Activated CD4-positive, alpha-beta T cell treated with anti-CD3 and anti-CD28 coated beads for 36 hours (primary cell): Measurements from ENCODE around the gene DCDC2B. TPM values are rescaled to one million over a fixed set of nuclear protein-coding genes. Genes with fewer than 3 reads are reported as not detected.
"Not testable (repeated sequence)": the region's sequence is repeated elsewhere in the genome, so short reads cannot be mapped to it uniquely, and the experiment has no call there.

Experiments
- ATAC-seq: fragments of 200-7000 bp; cut with Tn5 transposase; one replicate; pipeline ENCODE4 v1.10.0; 2021; ENCODE audit warnings: mild to moderate bottlenecking, moderate library complexity
- CTCF ChIA-PET: fragments of 350-600 bp; sonication (Branson Sonifier 250); formaldehyde crosslinking; loops from one replicate; lab custom pipeline; 2021; ENCODE audit warnings: antibody characterized with exemption; lab: Charles Lee
- POLR2A ChIA-PET: fragments of 350-600 bp; sonication (Branson Sonifier 250); formaldehyde crosslinking; loops from one replicate; lab custom pipeline; 2021; ENCODE audit warnings: antibody characterized with exemption, inconsistent platforms; lab: Charles Lee
- DNase-seq: peaks from one replicate; pipeline ENCODE4 v3.0.0-alpha.2; 2020
- H3K27ac Mint-ChIP-seq: one replicate; pipeline ENCODE4 v1.8.0; 2021; ENCODE audit warnings: mixed read lengths
- H3K27me3 Mint-ChIP-seq: one replicate; pipeline ENCODE4 v1.8.0; 2021; ENCODE audit warnings: mixed read lengths
- H3K36me3 Mint-ChIP-seq: one replicate; pipeline ENCODE4 v1.8.0; 2021; ENCODE audit warnings: low read depth, mixed read lengths
- H3K4me1 Mint-ChIP-seq: one replicate; pipeline ENCODE4 v1.8.0; 2021; ENCODE audit warnings: mixed read lengths
- H3K4me3 Mint-ChIP-seq: one replicate; pipeline ENCODE4 v1.8.0; 2021; ENCODE audit warnings: mild to moderate bottlenecking, moderate library complexity, mixed read lengths
- H3K9me3 Mint-ChIP-seq: one replicate; pipeline ENCODE4 v1.8.0; 2021; ENCODE audit warnings: low read depth, mixed read lengths
- intact Hi-C, 2 experiments: fragments of 100-400 bp; cut with DNase I in 1 of 2; cut with micrococcal nuclease in 1 of 2; formaldehyde crosslinking; loops; one replicate each; pipeline versions ENCODE4 v1.14.2 to v1.15.1; 2022 to 2024; cut with DNase I, micrococcal nuclease
- total RNA-seq, 2 experiments: library from RNA; stranded (reverse); gene quantifications; one replicate each; pipeline ENCODE4 v1.2.3, GENCODE V29; 2021

DCDC2B gene
- total RNA-seq, 2 experiments from 2014 or later = not detected

GRCh38 chr1:32255072-32256071 is 46.5 kb downstream of the DCDC2B start:
- peak overlapping the region; percentile 87 for H3K27ac Mint-ChIP-seq
- intact Hi-C loops = loop anchor here (1.0 to 10.0 kb wide), 4 partner anchors 9 to 542 kb away; no protein-coding TSS in a partner anchor
- H3K9me3 Mint-ChIP-seq = no peaks in the 10 kb centered on the region
- peak; percentile 55 for DNase-seq
- peak; percentile 6 for ATAC-seq
- ChIA-PET CTCF (interaction anchor here (0.7 to 1.3 kb wide), 5 partner anchors 13 to 143 kb away, joined by 3 to 6 read pairs (median 3); partner anchors contain the start of gene MARCKSL1), POLR2A (interaction anchor here (0.6 to 1.6 kb wide), 4 partner anchors 9 to 190 kb away, joined by 3 to 5 read pairs (median 4); partner anchors contain the start of genes HDAC1 and MARCKSL1)
- H3K27me3 Mint-ChIP-seq = no peaks in the 10 kb centered on the region
- peaks cover 48% of the 10 kb centered on the region for H3K4me1 Mint-ChIP-seq
- H3K36me3 Mint-ChIP-seq = peaks cover 62% of the 10 kb centered on the region
- H3K4me3 Mint-ChIP-seq = peak overlapping the region; percentile 91

DNA sequence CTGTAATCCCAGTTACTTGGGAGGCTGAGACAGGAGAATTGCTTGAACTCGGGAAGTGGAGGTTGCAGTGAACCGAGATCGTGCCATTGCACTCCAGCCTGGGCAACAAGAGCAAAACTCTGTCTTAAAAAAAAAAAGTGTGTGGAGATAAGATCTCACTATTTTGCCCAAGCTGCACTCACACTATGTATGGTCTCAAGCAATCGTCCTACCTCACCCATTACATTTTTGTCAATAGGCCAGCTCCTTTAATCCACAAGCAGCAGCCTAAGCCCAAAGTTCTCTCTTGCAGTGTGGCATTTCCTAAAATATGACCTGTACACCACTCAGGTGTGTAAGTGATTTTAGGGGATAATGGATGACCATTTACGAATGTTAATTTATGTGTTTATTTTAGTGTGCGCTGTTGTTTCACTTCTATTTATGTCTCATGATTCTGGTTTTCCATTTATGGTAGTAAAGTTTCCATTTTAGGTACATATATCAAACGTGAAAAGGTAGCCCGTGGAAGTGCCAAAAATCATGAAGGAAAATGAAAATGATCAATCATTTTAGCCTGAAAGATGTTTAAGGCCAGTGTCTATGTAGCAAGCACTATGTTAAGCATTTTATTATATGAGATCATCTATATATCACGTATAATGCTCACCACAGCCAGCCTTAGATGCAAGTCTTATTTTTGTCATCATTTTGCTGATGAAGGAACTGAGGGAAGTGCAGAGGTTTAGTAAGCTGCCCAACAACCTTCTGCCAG is 47.8 kb downstream of the DCDC2B start:
- intact Hi-C loops = loop anchor here (1.0 to 10.0 kb wide), 4 partner anchors 8 to 541 kb away; no protein-coding TSS in a partner anchor
- Mint-ChIP-seq H3K27me3 (no peaks in the 10 kb centered on the region), H3K36me3 (peaks cover 58% of the 10 kb centered on the region), H3K4me1 (peaks cover 46% of the 10 kb centered on the region), H3K4me3 (peak overlapping the region; percentile 75), H3K27ac (peak overlapping the region; percentile 98), H3K9me3 (no peaks in the 10 kb centered on the region)
- CTCF ChIA-PET = interaction anchor here (0.6 to 4.5 kb wide), 4 partner anchors 8 to 235 kb away, joined by 3 to 45 read pairs (median 4); partner anchors contain the start of genes FAM167B, IQCC and LCK
- POLR2A ChIA-PET = no interaction called here
- DNase-seq = no peak
- peak; percentile 22 for ATAC-seq

DNA sequence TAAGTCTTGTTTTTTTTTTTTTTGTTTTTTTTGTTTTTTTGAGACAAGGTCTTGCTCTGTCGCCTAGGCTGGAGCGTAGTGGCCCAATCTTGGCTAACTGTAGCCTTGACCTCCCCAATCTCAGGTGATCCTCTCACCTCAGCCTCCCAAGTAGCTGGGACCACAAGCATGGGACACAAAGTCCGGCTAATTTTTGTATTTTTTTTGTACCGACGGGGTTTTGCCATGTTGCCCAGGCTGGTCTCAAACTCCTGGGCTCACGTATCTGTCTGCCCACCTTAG is 48.3 kb downstream of the DCDC2B start:
- Mint-ChIP-seq H3K36me3 (peaks cover 53% of the 10 kb centered on the region), H3K4me1 (peaks cover 46% of the 10 kb centered on the region), H3K9me3 (no peaks in the 10 kb centered on the region), H3K27ac (peak overlapping the region; percentile 98), H3K4me3 (peak overlapping the region; percentile 75), H3K27me3 (no peaks in the 10 kb centered on the region)
- DNase-seq (no peak), ATAC-seq (no peak)
- POLR2A ChIA-PET = no interaction called here
- CTCF ChIA-PET = interaction anchor here (0.6 to 4.5 kb wide), 4 partner anchors 9 to 236 kb away, joined by 3 to 45 read pairs (median 4); partner anchors contain the start of genes FAM167B, IQCC and LCK
- intact Hi-C loops = loop anchor here in 1 of 2 experiments (5.0 to 10.0 kb wide), 2 partner anchors 368 to 540 kb away; no protein-coding TSS in a partner anchor

- not testable (repeated sequence) for ATAC-seq, H3K9me3 Mint-ChIP-seq, DNase-seq, H3K4me3 Mint-ChIP-seq, H3K27me3 Mint-ChIP-seq
- POLR2A ChIA-PET = interaction anchor here (1.1 kb wide), 1 partner anchor 13 kb away, joined by 3 read pairs; no protein-coding TSS in a partner anchor
- intact Hi-C loops = loop anchor here in 1 of 2 experiments (10.0 kb wide), 1 partner anchor 328 kb away; the partner anchor contains the start of gene PTP4A2
- Mint-ChIP-seq H3K27ac (peak overlapping the region; percentile 90), H3K4me1 (peaks cover 52% of the 10 kb centered on the region), H3K36me3 (peaks cover 33% of the 10 kb centered on the region)
- CTCF ChIA-PET = interaction anchor here (2.5 kb wide), 1 partner anchor 15 kb away, joined by 9 read pairs; no protein-coding TSS in a partner anchor
These were observed 54.3 kb downstream of the DCDC2B start for GRCh38 chr1:32263236-32263593.

GRCh38 chr1:32263744-32264143 is 54.9 kb downstream of the DCDC2B start:
- intact Hi-C loops = loop anchor here in 1 of 2 experiments (1.0 to 10.0 kb wide), 2 partner anchors 7 to 329 kb away; partner anchors contain the start of gene PTP4A2
- H3K36me3 Mint-ChIP-seq = peaks cover 32% of the 10 kb centered on the region
- ChIA-PET POLR2A (no interaction called here), CTCF (no interaction called here)
- DNase-seq = peak; percentile 47
- no peaks in the 10 kb centered on the region for H3K9me3 Mint-ChIP-seq
- no peaks in the 10 kb centered on the region for H3K27me3 Mint-ChIP-seq
- H3K4me3 Mint-ChIP-seq = no peak overlapping the region
- ATAC-seq = peak; percentile 69
- H3K4me1 Mint-ChIP-seq = peaks cover 51% of the 10 kb centered on the region
- peak overlapping the region; percentile 90 for H3K27ac Mint-ChIP-seq

Other genes starting within 250 kb of the DCDC2B start
- gene KHDRBS1, start 195.2 kb upstream of the DCDC2B start, total RNA-seq = 100 to 1,000 TPM; 198 to 206 TPM
- 10 to 100 TPM; 25.2 to 29.8 TPM for gene TMEM39B, start 136.2 kb upstream of the DCDC2B start, total RNA-seq
- 10 to 100 TPM; 70.0 to 78.3 TPM for gene KPNA6, start 101.0 kb upstream of the DCDC2B start, total RNA-seq
- gene TXLNA, start 29.4 kb upstream of the DCDC2B start, total RNA-seq = 10 to 100 TPM; 79.5 to 79.7 TPM
- gene CCDC28B, start 8.5 kb upstream of the DCDC2B start, total RNA-seq = 10 to 100 TPM; 13.0 to 19.3 TPM
- gene IQCC, start 3.4 kb upstream of the DCDC2B start, total RNA-seq = 1 to 10 TPM; 4.4 to 5.0 TPM
- gene TMEM234, start 13.3 kb downstream of the DCDC2B start, total RNA-seq = 1 to 10 TPM; 7.3 to 8.2 TPM
- 100 to 1,000 TPM; 299 to 349 TPM for gene EIF3I, start 13.3 kb downstream of the DCDC2B start, total RNA-seq
- under 1 TPM; 0.72 to 0.82 TPM for gene FAM167B, start 38.1 kb downstream of the DCDC2B start, total RNA-seq
- gene LCK, start 42.2 kb downstream of the DCDC2B start, total RNA-seq = 100 to 1,000 TPM; 179 to 220 TPM
- 100 to 1,000 TPM; 132 to 146 TPM for gene HDAC1, start 83.0 kb downstream of the DCDC2B start, total RNA-seq
- gene MARCKSL1, start 127.1 kb downstream of the DCDC2B start, total RNA-seq = 10 to 100 TPM; 27.0 to 29.3 TPM
- 1 to 10 TPM; 3.1 to 3.3 TPM for gene FAM229A, start 153.4 kb downstream of the DCDC2B start, total RNA-seq
- gene TSSK3, start 153.4 kb downstream of the DCDC2B start, total RNA-seq = 1 to 10 TPM in 1 of 2 experiments, under 1 TPM in 1; 0.76 to 1.6 TPM
- gene BSDC1, start 185.4 kb downstream of the DCDC2B start, total RNA-seq = 10 to 100 TPM; 29.4 to 36.9 TPM